GM21381 (cell line): Measurements from ENCODE around the gene MFAP3.
A peak's percentile ranks its signal among the peaks of the same experiment; 100 is the strongest.
"Not testable (repeated sequence)": the region's sequence is repeated elsewhere in the genome, so short reads cannot be mapped to it uniquely, and the experiment has no call there.

ENCODE experiments used
- ATAC-seq: cut with Tn5 transposase; IDR thresholded peaks from one replicate; pipeline ENCODE4 v1.9.1; 2021; ENCODE audit warnings: mild to moderate bottlenecking, moderate library complexity; ENCODE audit not compliant: unreplicated experiment

The MFAP3 gene

GRCh38 chr5:154049636-154050035 lies 10.9 kb downstream of the MFAP3 start:
- no peak for ATAC-seq

GRCh38 chr5:154053468-154053867 lies 14.7 kb downstream of the MFAP3 start:
- ATAC-seq, result no peak

GRCh38 chr5:154055201-154055600 lies 16.4 kb downstream of the MFAP3 start:
- no peak for ATAC-seq

- peak; percentile 54 for ATAC-seq
These were observed 19.6 kb downstream of the MFAP3 start for GRCh38 chr5:154058055-154059038.

- ATAC-seq, result peak; percentile 22
These were observed 20.3 kb downstream of the MFAP3 start for GRCh38 chr5:154059039-154059430.

GRCh38 chr5:154059583-154059982 lies 20.8 kb downstream of the MFAP3 start:
- ATAC-seq, result no peak

GRCh38 chr5:154060606-154061005 lies 21.8 kb downstream of the MFAP3 start:
- ATAC-seq, result no peak

GRCh38 chr5:154063372-154063771 lies 24.6 kb downstream of the MFAP3 start:
- no peak for ATAC-seq

GRCh38 chr5:154065971-154066370 lies 27.2 kb downstream of the MFAP3 start:
- ATAC-seq, result no peak

- not testable (repeated sequence) for ATAC-seq
These were observed 31.1 kb downstream of the MFAP3 start for GRCh38 chr5:154069854-154070253.

GRCh38 chr5:154071799-154072413 lies 33.1 kb downstream of the MFAP3 start:
- ATAC-seq, result peak; percentile 6

GRCh38 chr5:154072414-154073171 lies 33.8 kb downstream of the MFAP3 start:
- ATAC-seq, result peak; percentile 95

- ATAC-seq, result no peak
These were observed 37.6 kb downstream of the MFAP3 start for GRCh38 chr5:154076240-154076922.

- no peak for ATAC-seq
These were observed 38.9 kb downstream of the MFAP3 start for GRCh38 chr5:154077696-154078095.

- no peak for ATAC-seq
These were observed 39.5 kb downstream of the MFAP3 start for GRCh38 chr5:154078272-154078671.

GRCh38 chr5:154081246-154081645 lies 42.5 kb downstream of the MFAP3 start:
- no peak for ATAC-seq

GRCh38 chr5:154084062-154084639 lies 45.4 kb downstream of the MFAP3 start:
- ATAC-seq, result no peak

GRCh38 chr5:154086146-154086545 lies 47.4 kb downstream of the MFAP3 start:
- ATAC-seq, result no peak

- no peak for ATAC-seq
These were observed 47.9 kb downstream of the MFAP3 start for GRCh38 chr5:154086641-154087040.

GRCh38 chr5:154087260-154087659 lies 48.5 kb downstream of the MFAP3 start:
- ATAC-seq, result no peak
